AG04450 (cell line): ENCODE data around the gene VPS13C. TPM values are rescaled to one million over a fixed set of nuclear protein-coding genes. Genes with fewer than 3 reads are reported as not detected.

Experiments
- CTCF ChIA-PET: fragments of 300-600, 350-600 bp; formaldehyde crosslinking; extraction: SDS; loops from one replicate; lab custom pipeline; 2022; ENCODE audit warnings: antibody characterized with exemption, inconsistent platforms; lab: Charles Lee
- POLR2A ChIA-PET: fragments of 350-600 bp; formaldehyde crosslinking; extraction: SDS; loops from one replicate; lab custom pipeline; 2021; ENCODE audit warnings: antibody characterized with exemption, inconsistent platforms; lab: Yijun Ruan, JAX
- DNase-seq: peaks from one replicate; pipeline ENCODE4 v3.0.0-alpha.2; 2011; ENCODE audit warnings: low read depth, low spot score
- H3K27ac ChIP-seq: one replicate; pipeline ENCODE4 v1.5.1; 2012; ENCODE audit warnings: low read depth, low read length, control low read depth
- H3K27me3 ChIP-seq: one replicate; pipeline ENCODE4 v1.6.0; 2012; ENCODE audit warnings: low read length; ENCODE audit not compliant: control insufficient read depth, insufficient read depth
- H3K4me3 ChIP-seq: 2 replicates; pipeline ENCODE4 v1.5.1; 2011; ENCODE audit warnings: mild to moderate bottlenecking, low read depth, low read length, control low read depth
- H3K9me3 ChIP-seq: 2 replicates; pipeline ENCODE4 v1.5.1; 2012; ENCODE audit warnings: low read length; ENCODE audit not compliant: control insufficient read depth, insufficient read depth
- CTCF ChIP-seq: IDR thresholded peaks from 2 replicates; pipeline ENCODE4 v1.5.1; 2011; ENCODE audit warnings: low read depth, low read length, control low read depth, inconsistent platforms
- polyA plus RNA-seq: library from polyadenylated mRNA; depleted of rRNA; stranded (reverse); fragments of >200 nt; gene quantifications from 2 replicates; pipeline ENCODE4 v1.2.3, GENCODE V29; 2011

Gene VPS13C
- polyA plus RNA-seq, 1 experiment, result 17.8 TPM

DNA sequence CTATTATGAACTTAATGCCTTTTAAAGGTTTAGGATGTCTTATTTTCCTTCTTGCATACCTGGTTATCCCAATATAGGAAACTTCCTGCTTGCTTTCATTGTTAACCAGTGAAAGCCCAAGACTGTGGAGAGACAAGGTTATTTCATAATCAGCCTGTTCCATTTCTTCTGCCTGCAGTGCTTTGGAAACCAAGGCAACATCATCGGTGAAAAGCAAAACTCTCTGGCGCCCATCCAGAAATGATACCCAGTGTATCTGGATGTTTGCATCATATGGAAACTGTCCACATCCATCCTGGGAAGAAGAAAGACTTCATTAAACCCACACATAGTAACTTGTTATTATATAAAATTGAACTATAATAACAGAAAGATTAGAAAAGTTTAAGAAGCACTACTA is 170.1 kb downstream of the VPS13C start:
- H3K27me3 ChIP-seq, result no peaks in the 10 kb centered on the region
- POLR2A ChIA-PET, result no interaction called here
- H3K9me3 ChIP-seq, result peaks cover 3% of the 10 kb centered on the region; the same call in 1 of the 2 replicates
- DNase-seq, result no peak
- H3K27ac ChIP-seq, result no peak overlapping the region
- H3K4me3 ChIP-seq, result no peak overlapping the region
- TF ChIP-seq CTCF, result no peak
- CTCF ChIA-PET, result no interaction called here

GRCh38 chr15:61889706-61890105 is 170.5 kb downstream of the VPS13C start:
- Histone ChIP-seq H3K27me3 (no peaks in the 10 kb centered on the region), H3K4me3 (no peak overlapping the region), H3K27ac (no peak overlapping the region), H3K9me3 (peaks cover 3% of the 10 kb centered on the region; the same call in 1 of the 2 replicates)
- ChIA-PET POLR2A (no interaction called here), CTCF (no interaction called here)
- no peak for DNase-seq
- TF ChIP-seq CTCF, result no peak

DNA sequence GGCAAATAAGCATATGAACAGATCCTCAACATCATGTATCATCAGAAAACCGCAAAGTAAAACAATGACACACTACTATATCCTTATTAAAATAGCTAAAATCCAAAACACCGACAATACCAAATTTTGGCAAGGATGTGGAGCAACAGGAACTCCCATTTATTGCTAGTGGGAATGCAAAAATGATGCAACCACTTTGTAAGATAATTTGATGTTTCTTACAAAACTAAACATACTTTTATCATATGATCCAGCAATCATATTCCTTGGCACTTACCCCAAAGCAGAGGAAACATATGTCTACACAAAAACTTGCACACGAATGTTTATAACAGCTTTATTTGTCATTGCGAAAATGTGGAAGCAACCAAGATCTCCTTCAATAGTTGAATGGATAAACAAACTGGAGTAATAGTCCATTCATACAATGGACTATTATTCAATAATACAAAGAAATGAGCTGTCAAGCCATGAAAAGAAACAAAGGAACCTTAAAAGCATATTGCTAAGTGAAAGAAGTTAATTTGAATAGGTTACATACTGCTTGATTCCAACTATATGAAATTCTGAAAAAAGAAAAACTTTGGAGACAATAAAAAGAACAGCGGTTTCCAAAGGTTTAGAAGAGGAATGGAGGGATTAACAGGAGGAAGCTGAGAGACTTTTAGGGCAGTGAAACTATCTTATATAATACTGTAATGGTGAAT is 172.0 kb downstream of the VPS13C start:
- POLR2A ChIA-PET, result no interaction called here
- no peak overlapping the region for H3K4me3 ChIP-seq
- H3K27me3 ChIP-seq, result no peaks in the 10 kb centered on the region
- TF ChIP-seq CTCF, result no peak
- H3K27ac ChIP-seq, result no peak overlapping the region
- CTCF ChIA-PET, result no interaction called here
- peaks cover 3% of the 10 kb centered on the region; the same call in 1 of the 2 replicates for H3K9me3 ChIP-seq
- no peak for DNase-seq

DNA sequence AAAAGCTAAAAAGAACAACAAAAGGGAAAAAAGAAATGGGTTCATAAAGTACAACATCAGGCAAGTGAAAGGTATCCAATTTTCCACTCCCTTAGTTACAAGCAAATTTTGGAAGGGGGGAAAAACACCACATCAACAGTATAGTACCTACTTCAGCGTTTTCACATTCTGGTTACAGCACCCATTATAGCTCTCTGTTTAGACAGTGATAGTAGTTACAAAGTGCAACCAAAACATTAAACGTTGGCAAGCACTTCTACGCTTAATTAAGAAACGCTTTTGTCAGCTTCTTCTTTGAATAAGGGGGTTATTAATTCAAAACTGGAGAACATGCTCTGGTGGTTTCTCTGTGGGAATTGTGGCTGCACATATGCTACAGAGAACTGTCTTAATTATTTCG is 180.2 kb downstream of the VPS13C start:
- TF ChIP-seq CTCF, result no peak
- no peak for DNase-seq
- CTCF ChIA-PET, result interaction anchor here (0.9 to 2.4 kb wide), 2 partner anchors 46 to 374 kb away, joined by 3 to 7 read pairs; no protein-coding TSS in a partner anchor
- no peak overlapping the region for H3K27ac ChIP-seq
- no peaks in the 10 kb centered on the region for H3K9me3 ChIP-seq
- POLR2A ChIA-PET, result no interaction called here
- H3K27me3 ChIP-seq, result no peaks in the 10 kb centered on the region
- no peak overlapping the region for H3K4me3 ChIP-seq

DNA sequence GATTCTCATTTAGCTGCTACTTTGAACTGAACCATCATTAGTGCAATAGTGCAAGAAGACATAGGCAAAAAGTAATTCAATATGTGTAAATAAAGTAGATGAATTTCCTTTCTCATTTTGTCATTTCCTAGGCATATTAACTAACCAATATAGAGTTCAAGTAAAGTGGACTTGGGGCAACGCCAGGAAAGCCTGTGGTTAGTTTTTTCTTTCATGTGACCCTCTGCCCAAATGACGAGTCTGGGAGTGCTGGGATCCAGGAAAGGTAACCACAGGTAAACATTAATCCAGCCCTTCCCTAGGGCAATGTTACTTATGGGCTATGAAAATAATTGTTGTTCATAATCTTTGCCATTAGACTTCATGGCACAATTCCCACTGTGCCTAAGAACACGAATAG is 181.0 kb downstream of the VPS13C start:
- H3K27ac ChIP-seq, result no peak overlapping the region
- no peak overlapping the region for H3K4me3 ChIP-seq
- no peaks in the 10 kb centered on the region for H3K27me3 ChIP-seq
- ChIA-PET POLR2A (no interaction called here), CTCF (interaction anchor here (2.4 kb wide), 1 partner anchor 45 kb away, joined by 7 read pairs; no protein-coding TSS in a partner anchor)
- H3K9me3 ChIP-seq, result no peaks in the 10 kb centered on the region
- no peak for TF ChIP-seq CTCF
- DNase-seq, result no peak
